Measurements from ENCODE around the gene KIF26B. TPM values are rescaled to one million over a fixed set of nuclear protein-coding genes. Genes with fewer than 3 reads are reported as not detected.
A peak's percentile ranks its signal among the peaks of the same experiment; 100 is the strongest.
"Not testable (repeated sequence)": the region's sequence is repeated elsewhere in the genome, so short reads cannot be mapped to it uniquely, and the experiment has no call there.

Gene KIF26B
- polyA plus RNA-seq, 3 donors, result 29.8 to 33.7 (median 30.3) TPM

DNA sequence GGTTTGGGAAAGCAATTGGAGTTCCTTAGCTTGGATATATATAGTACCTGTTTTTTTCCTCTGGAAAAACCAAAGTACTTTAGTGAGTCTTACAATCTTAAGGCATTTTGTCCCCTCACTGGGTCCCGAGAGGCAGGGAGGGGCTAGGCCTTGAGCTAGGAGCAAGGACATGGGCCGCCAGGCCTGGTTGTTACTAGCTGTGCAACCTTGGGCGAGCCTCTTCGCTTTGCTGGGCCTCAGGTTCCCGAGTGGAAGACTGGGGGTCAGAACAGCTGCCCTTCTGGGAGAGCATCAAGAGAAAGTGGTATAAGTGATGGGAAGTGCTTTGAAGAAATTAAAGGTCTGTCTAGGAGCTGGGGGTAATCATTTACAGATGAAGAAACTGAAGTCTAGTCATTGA lies 553.2 kb downstream of the KIF26B start:
- no peak for DNase-seq (ENCODE audit: low read depth in 3 of 3, low spot score in 2 of 3)

DNA sequence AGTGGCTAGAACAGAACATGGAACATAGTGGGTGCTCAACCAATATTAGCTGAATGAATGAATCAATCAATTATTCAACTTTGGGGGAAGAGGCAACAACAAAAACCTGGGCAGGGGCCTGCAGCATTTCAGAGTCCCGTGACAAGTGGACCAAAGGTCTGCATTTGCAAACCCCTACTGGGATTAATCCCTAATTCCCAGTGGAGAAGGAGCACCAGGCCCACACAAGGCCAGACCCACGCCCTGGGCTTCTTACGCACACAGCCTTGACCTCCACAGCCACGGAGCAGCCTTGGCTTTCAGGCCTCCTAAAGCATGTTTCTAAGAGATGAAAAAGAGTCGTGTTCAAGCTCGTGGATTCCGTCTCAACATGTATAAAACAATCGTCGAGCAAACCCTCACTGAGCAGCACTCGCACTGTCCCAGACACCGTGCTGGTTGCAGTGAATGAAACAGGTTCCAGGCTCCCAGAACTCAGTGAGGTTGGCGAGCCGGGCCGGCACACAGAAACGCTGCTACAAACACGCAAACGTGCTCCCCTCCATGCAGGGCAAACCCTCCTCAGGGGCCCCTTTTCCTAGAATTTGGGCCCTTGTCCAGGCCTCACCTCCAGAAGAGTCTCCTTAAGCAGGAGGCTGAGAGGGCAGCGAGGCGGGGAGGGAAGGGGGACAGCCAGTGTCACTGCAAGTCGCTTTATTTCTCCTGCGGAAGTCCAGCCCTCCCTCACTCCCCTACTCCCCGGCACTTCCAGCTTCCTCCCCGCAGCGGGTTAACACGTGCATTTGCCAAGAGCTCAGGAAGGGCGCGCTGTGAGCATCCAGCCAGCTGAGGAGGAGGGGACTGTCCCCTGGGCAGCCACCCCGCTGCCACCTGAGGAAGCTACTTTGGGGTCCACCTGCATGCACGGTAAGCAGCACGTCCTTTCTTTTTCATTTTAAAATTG lies 556.4 kb downstream of the KIF26B start:
- no peak for DNase-seq (ENCODE audit: low read depth in 3 of 3, low spot score in 2 of 3)

GRCh38 chr1:245714027-245714426 lies 559.2 kb downstream of the KIF26B start:
- not testable (repeated sequence) for DNase-seq (ENCODE audit: low read depth in 3 of 3, low spot score in 2 of 3)

DNA sequence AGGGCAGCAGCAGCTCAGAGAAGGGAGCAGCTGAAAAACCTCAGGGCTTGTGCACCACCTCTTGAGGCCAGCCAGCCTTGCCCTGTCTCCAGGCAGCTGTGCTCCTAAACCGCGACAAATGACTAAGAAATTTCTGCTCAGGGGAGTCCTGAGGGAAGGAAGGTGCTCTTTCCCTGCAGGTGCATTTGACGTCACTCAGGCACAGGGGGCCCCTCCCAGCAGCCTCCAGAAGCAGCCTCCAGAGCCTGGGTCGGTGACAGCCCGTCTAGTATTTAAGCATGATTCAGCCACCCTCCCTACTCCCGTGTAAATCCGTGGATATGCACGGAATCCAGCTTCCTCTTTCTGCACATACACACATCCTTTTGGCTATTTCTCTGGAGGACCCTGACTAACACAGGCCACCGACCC lies 560.5 kb downstream of the KIF26B start:
- peak in 1 of 3 donors; percentile 10 for DNase-seq (ENCODE audit: low read depth in 3 of 3, low spot score in 2 of 3)

GRCh38 chr1:245715970-245716369 lies 561.2 kb downstream of the KIF26B start:
- no peak for DNase-seq (ENCODE audit: low read depth in 3 of 3, low spot score in 2 of 3)

DNA sequence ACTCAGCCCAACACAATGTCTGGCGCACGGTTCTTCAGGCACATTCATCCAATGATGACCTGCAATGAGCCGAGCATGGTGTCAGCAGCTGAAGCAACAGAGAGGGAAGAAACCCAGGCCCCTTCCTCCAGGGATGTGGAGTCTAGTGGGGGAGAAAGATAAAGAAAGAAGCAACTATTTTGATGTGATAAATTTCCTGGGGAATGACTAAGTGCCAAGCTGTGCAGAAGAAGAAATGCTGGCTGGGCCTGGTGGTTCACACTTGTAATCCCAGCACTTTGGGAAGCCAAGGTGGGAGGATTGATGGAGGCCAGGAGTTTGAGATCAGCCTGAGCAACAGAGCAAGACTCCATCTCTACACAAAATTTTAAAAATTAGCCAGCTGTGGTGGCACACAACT lies 561.8 kb downstream of the KIF26B start:
- DNase-seq (ENCODE audit: low read depth in 3 of 3, low spot score in 2 of 3), result no peak

- no peak for DNase-seq (ENCODE audit: low read depth in 3 of 3, low spot score in 2 of 3)
Measured at GRCh38 chr1:245717611-245718010, 562.8 kb downstream of the KIF26B start.

DNA sequence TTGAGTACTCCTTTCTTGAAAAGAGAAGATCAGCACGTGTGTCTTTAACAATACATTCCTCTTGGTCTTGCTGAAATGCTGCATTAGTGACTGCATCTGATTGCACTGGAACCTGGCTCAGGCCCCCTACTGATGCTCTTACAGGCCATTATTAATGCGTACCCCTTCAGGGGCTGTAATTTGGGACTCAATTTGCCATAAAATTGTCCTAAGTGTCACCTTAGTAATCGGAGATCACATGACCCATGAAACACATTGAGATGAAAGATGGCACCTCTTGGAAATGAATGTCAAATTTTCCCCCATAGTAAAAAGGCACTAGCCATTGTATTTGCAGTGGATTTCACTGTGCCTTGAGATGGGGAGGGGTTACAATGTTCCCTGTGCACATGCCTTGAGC lies 563.3 kb downstream of the KIF26B start:
- DNase-seq (ENCODE audit: low read depth in 3 of 3, low spot score in 2 of 3), result no peak

DNA sequence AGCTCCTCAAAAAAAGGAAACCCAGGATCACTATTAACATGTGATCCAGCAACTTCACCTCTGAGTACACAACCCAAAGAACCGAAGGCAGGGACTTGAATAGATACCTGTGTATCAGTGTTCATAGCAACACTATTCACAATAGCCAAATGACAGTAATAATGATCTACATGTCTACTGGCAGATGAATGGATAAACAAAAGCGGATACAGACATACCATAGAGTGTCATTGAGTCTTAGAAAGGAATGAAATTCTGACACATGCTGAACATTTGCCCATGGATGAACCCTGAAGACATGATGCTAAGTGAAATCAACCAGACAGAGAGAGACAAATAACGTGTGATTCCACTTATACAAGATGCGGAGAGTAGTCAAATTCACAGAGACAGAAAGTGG lies 564.2 kb downstream of the KIF26B start:
- DNase-seq (ENCODE audit: low read depth in 3 of 3, low spot score in 2 of 3), result no peak

DNA sequence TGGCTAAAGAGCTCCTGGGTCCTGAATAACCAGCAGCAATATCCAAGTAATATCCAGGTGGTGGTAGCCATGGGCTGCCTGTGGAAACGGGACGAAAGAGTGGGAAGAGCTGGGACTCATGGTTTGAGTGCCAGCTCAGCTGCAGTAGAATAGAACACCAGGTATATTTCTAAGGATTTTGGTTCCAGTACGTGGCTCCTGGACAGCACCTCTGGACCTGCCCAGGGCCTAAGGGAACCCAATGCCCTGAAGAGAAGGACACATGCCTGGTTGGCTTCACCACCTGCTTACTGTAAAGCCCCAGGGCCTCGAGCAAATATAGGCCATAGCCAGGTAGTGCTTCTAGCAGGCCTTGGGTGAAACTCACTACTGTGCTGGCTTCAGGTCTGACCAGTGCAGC lies 566.7 kb downstream of the KIF26B start:
- DNase-seq (ENCODE audit: low read depth in 3 of 3, low spot score in 2 of 3), result no peak

DNA sequence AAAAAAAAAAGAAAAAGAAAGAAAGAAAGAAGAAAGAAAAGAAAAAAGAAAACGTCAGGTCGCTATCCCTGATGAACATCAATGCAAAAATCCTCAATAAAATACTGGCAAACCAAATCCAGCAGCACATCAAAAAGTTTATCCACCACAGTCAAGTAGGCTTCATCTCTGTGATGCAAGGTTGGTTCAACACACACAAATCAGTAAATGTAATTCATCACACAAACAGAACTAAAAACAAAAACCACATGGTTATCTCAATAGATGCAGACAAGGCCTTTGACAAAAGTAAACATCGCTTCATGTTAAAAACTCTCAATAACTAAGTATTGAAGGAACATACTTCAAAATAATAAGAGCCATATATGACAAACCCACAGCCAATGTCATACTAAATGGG lies 573.2 kb downstream of the KIF26B start:
- not testable (repeated sequence) for DNase-seq (ENCODE audit: low read depth in 3 of 3, low spot score in 2 of 3)

- DNase-seq (ENCODE audit: low read depth in 3 of 3, low spot score in 2 of 3), result no peak
Measured at GRCh38 chr1:245730801-245731200, 576.0 kb downstream of the KIF26B start.

GRCh38 chr1:245740336-245740735 lies 585.6 kb downstream of the KIF26B start:
- not testable (repeated sequence) for DNase-seq (ENCODE audit: low read depth in 3 of 3, low spot score in 2 of 3)

DNA sequence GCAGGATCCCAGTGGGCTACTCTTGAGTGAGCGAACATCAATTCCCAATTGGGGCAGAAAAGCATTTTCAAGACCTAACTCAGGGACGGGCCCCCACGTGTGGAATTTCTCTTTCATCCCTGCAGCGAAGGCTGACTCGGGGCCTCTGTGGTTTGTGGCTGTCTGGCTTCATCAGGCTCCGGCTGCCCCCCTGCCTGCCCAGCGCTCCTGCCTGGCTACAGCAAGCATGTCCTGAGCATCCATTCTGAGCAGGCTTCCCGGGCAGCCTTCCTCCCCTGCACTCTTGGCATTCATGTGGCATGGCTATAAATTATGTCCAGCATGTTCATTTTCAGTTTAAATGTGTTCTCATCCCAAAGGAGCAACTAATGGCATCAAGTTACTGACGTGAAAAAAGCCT lies 588.1 kb downstream of the KIF26B start:
- peak in 1 of 3 donors; percentile 53 for DNase-seq (ENCODE audit: low read depth in 3 of 3, low spot score in 2 of 3)

GRCh38 chr1:245748240-245748639 lies 593.5 kb downstream of the KIF26B start:
- no peak for DNase-seq (ENCODE audit: low read depth in 3 of 3, low spot score in 2 of 3)

DNA sequence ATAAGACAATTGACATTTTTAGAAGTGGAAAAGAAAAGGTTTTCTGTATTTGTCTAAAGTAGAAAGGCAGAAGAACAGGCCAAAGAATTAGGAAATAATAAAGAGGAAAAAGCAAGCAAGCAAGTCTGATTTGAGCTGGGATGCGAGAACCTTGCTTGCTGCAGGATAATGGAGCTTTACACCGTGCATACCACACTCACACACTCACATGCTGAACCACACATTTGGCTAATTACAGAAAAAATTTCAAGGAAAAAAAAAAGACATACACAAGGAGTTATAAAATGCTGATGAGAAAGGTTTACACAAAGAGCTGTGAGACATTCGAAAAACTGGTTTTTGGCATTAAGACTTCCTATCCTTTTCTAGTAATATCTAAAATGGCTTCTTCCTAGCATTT lies 593.9 kb downstream of the KIF26B start:
- no peak for DNase-seq (ENCODE audit: low read depth in 3 of 3, low spot score in 2 of 3)

- DNase-seq (ENCODE audit: low read depth in 3 of 3, low spot score in 2 of 3), result no peak
Measured at GRCh38 chr1:245749053-245749452, 594.3 kb downstream of the KIF26B start.

DNA sequence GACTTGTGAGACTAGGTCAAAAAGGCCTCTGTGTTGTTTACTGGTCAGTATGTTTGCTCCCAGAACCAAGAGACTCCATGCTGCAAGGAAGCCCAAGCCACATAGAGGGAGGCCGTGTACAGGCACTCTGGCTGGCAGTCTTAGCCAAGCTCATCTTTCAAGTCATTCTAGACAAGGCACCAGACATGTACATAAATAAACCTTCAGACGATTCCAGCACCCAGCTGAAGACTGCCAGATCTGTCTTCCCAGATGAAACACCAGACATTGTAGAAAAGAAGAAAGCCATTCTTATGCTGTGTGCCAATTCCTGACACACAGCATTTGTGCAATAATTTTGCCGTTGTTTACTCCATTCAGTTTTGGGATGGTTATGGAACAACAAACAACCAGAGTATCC lies 595.5 kb downstream of the KIF26B start:
- DNase-seq (ENCODE audit: low read depth in 3 of 3, low spot score in 2 of 3), result no peak

DNA sequence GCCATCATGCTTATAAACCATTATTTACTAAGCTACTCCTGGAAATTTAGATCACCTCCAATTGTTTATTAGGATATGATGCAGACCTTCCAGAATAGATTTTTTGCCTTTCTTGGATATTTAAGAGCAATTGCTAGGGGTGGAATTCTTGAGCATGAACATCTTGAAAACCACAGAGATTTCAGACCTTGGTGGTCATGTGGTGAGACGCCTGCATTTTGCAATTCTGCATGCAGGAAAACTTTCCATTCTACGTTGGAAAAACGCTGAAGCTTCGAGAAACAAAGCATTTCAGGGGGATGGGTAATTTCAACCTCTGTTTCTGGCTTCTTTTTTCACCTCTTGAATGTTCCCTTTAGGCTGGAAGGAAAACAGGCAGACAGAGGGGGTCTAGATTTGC lies 596.3 kb downstream of the KIF26B start:
- DNase-seq (ENCODE audit: low read depth in 3 of 3, low spot score in 2 of 3), result no peak

- DNase-seq (ENCODE audit: low read depth in 3 of 3, low spot score in 2 of 3), result no peak
Measured at GRCh38 chr1:245751726-245752470, 597.1 kb downstream of the KIF26B start.

DNA sequence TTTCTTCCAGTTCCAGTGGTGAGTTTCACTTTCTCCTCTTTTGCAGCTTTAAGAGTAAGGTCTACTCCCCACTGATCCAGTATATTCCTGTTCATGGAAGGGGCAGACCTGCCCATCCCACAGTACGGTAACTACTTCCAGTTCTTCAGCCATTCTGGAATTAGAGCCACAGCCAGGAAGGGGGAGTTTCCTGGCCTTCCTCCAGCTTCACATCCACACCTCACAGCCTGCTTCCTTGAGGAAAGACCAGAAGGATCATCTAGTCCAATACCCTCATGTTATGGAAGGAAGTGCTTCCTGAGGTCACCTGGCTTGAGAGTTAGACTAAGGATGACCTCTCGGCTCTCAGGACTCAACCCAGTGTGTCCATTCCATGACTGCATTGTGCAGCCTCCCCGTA lies 597.8 kb downstream of the KIF26B start:
- no peak for DNase-seq (ENCODE audit: low read depth in 3 of 3, low spot score in 2 of 3)

DNA sequence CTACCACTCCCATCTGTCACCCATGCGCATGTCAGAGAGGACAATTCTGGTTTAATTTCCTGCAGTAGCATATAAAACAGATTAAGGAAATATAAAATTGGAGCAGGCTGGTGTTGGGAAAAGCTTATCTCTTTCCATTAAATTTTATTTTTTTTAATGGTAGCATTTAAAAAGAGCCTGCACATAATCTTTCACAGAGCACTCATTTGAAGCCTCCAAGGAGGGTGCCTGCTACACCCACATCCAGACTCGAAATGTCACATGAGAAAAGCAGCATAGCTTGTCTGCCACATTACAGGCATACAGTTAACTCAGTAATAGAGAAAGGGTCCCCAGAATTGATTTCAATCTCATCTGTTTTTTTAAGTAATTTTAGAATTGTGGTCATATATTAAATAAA lies 599.0 kb downstream of the KIF26B start:
- no peak for DNase-seq (ENCODE audit: low read depth in 3 of 3, low spot score in 2 of 3)
